MCF 10A (cell line): Measurements from ENCODE around the gene EXD3. TPM values are rescaled to one million over a fixed set of nuclear protein-coding genes. Genes with fewer than 3 reads are reported as not detected.
A peak's percentile ranks its signal among the peaks of the same experiment; 100 is the strongest.

Source experiments
- BruUV-seq: library from RNA; stranded (reverse); fragments of 400-500 nt; replicated peaks from 2 replicates; lab custom pipeline; 2021; lab: Mats Ljungman, UMichigan
- CTCF ChIA-PET: fragments of 300-600 bp; sonication (Branson Sonifier 250); formaldehyde crosslinking; extraction: SDS; loops from one replicate; lab custom pipeline; 2021; ENCODE audit warnings: antibody characterized with exemption, inconsistent platforms; lab: Yijun Ruan, JAX
- POLR2A ChIA-PET: fragments of 300-600, 350-650 bp; sonication (Branson Sonifier 250); formaldehyde crosslinking; extraction: SDS; loops from one replicate; lab custom pipeline; 2020; ENCODE audit warnings: antibody characterized with exemption, inconsistent platforms; lab: Yijun Ruan, JAX
- DNase-seq: peaks from one replicate; pipeline ENCODE4 v3.0.0-alpha.2; 2018; ENCODE audit not compliant: unreplicated experiment
- H3K27ac Mint-ChIP-seq: one replicate; pipeline ENCODE4 v1.8.0; 2022; ENCODE audit warnings: mild to moderate bottlenecking, low read depth, mixed read lengths; ENCODE audit not compliant: unreplicated experiment
- H3K27me3 Mint-ChIP-seq: one replicate; pipeline ENCODE4 v1.8.0; 2022; ENCODE audit warnings: mixed read lengths; ENCODE audit not compliant: insufficient read depth, unreplicated experiment
- H3K36me3 Mint-ChIP-seq: one replicate; pipeline ENCODE4 v1.8.0; 2022; ENCODE audit warnings: mild to moderate bottlenecking, moderate library complexity, mixed read lengths; ENCODE audit not compliant: insufficient read depth, unreplicated experiment
- H3K4me1 Mint-ChIP-seq: one replicate; pipeline ENCODE4 v1.8.0; 2022; ENCODE audit warnings: mixed read lengths; ENCODE audit not compliant: insufficient read depth, unreplicated experiment
- H3K4me3 Mint-ChIP-seq: one replicate; pipeline ENCODE4 v1.8.0; 2022; ENCODE audit warnings: mild to moderate bottlenecking, moderate library complexity, mixed read lengths; ENCODE audit not compliant: unreplicated experiment
- H3K9me3 Mint-ChIP-seq: one replicate; pipeline ENCODE4 v1.8.0; 2022; ENCODE audit warnings: mixed read lengths; ENCODE audit not compliant: unreplicated experiment
- CTCF ChIP-seq: fragments of 200-600 bp; IDR thresholded peaks from one replicate; pipeline ENCODE4 v1.8.0; 2022; ENCODE audit warnings: antibody characterized with exemption, mild to moderate bottlenecking; ENCODE audit not compliant: unreplicated experiment
- intact Hi-C: fragments of 100-400 bp; cut with micrococcal nuclease; formaldehyde crosslinking; loops from 2 replicates; pipeline ENCODE4 v1.14.1; 2022
- total RNA-seq: library from RNA; stranded (reverse); gene quantifications from 2 replicates; pipeline ENCODE4 v1.2.3, GENCODE V29; 2022

The EXD3 gene
- total RNA-seq, 1 experiment from 2014 or later: 17.1 TPM

DNA sequence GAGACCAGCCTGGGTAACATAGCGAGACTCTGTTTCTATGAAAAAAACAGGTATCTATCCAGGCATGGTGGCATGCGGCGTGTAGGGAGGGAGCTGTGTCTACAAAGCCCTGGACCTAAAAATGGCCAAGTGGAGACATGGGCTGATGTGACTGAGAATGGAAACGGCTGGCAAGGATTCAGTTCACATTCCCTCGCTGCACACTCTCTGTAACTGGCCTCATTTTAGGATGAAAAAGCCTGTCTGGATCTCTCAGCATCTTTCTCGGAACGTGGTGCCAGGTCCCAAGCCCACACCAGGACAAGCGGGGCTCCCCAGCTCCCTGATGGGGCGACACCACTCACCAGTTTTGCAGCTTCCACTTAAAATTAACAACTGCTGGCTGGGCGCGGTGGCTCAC is 13.4 kb downstream of the EXD3 start:
- POLR2A ChIA-PET: interaction anchor here (1.0 to 5.6 kb wide), 2 partner anchors 11 to 14 kb away, joined by 3 to 62 read pairs; partner anchors contain the start of genes EXD3 and NOXA1
- peaks cover 8% of the 10 kb centered on the region for H3K4me1 Mint-ChIP-seq
- DNase-seq: no peak

GRCh38 chr9:137408651-137409405 is 14.1 kb downstream of the EXD3 start:
- H3K4me1 Mint-ChIP-seq: peaks cover 4% of the 10 kb centered on the region
- ChIA-PET CTCF (interaction anchor here (0.6 kb wide), 1 partner anchor 61 kb away, joined by 3 read pairs; no protein-coding TSS in a partner anchor), POLR2A (interaction anchor here (5.6 kb wide), 1 partner anchor 15 kb away, joined by 62 read pairs; the partner anchor contains the start of genes EXD3 and NOXA1)
- peaks cover 12% of the 10 kb centered on the region for H3K36me3 Mint-ChIP-seq
- no peak for TF ChIP-seq CTCF
- intact Hi-C loops: no loop called here
- H3K4me3 Mint-ChIP-seq: no peak overlapping the region
- no peaks in the 10 kb centered on the region for H3K9me3 Mint-ChIP-seq
- no peak for DNase-seq
- H3K27me3 Mint-ChIP-seq: no peaks in the 10 kb centered on the region
- no TSS peak for BruUV-seq
- peak overlapping the region; percentile 63 for H3K27ac Mint-ChIP-seq

More for the DNA sequence above, 13.4 kb downstream of the EXD3 start:
- intact Hi-C loops: no loop called here
- Mint-ChIP-seq H3K27me3 (no peaks in the 10 kb centered on the region), H3K9me3 (no peaks in the 10 kb centered on the region), H3K27ac (peak overlapping the region; percentile 63), H3K36me3 (peaks cover 6% of the 10 kb centered on the region), H3K4me3 (no peak overlapping the region)
- CTCF ChIA-PET: interaction anchor here (0.6 kb wide), 1 partner anchor 61 kb away, joined by 3 read pairs; no protein-coding TSS in a partner anchor
- BruUV-seq: no TSS peak
- no peak for TF ChIP-seq CTCF

GRCh38 chr9:137407590-137408300 is 15.2 kb downstream of the EXD3 start:
- CTCF ChIA-PET: no interaction called here
- POLR2A ChIA-PET: interaction anchor here (0.7 kb wide), 1 partner anchor 143 kb away, joined by 3 read pairs; the partner anchor contains the start of gene PNPLA7
- H3K4me1 Mint-ChIP-seq: peaks cover 2% of the 10 kb centered on the region
- no peaks in the 10 kb centered on the region for H3K9me3 Mint-ChIP-seq
- BruUV-seq: no TSS peak
- H3K36me3 Mint-ChIP-seq: peaks cover 14% of the 10 kb centered on the region
- intact Hi-C loops: no loop called here
- peak overlapping the region; percentile 25 for H3K4me3 Mint-ChIP-seq
- TF ChIP-seq CTCF: no peak
- no peak for DNase-seq
- no peaks in the 10 kb centered on the region for H3K27me3 Mint-ChIP-seq
- H3K27ac Mint-ChIP-seq: no peak overlapping the region
